IMR-90 (cell line): ENCODE measurements around the gene SSNA1. TPM values are rescaled to one million over a fixed set of nuclear protein-coding genes. Genes with fewer than 3 reads are reported as not detected.

Source experiments
- ATAC-seq: fragments of 200-7000 bp; cut with Tn5 transposase; 2 replicates; pipeline ENCODE4 v1.9.1; 2020; ENCODE audit warnings: low read depth, mild to moderate bottlenecking, moderate library complexity
- BruUV-seq: library from RNA; stranded (reverse); fragments of 400-500 nt; replicated peaks from 2 replicates; lab custom pipeline; 2021; lab: Mats Ljungman, UMichigan
- CTCF ChIA-PET: fragments of 300-600 bp; formaldehyde crosslinking; extraction: SDS; loops from one replicate; lab custom pipeline; 2021; ENCODE audit warnings: antibody characterized with exemption; lab: Yijun Ruan, JAX
- POLR2A ChIA-PET: fragments of 300-600 bp; sonication (Branson Sonifier 250); formaldehyde crosslinking; loops from one replicate; lab custom pipeline; 2022; ENCODE audit warnings: antibody characterized with exemption; ENCODE audit not compliant: unreplicated experiment; lab: Charles Lee
- DNase-seq: peaks from one replicate; pipeline ENCODE4 v3.0.0; 2013
- H2AFZ ChIP-seq: replicated peaks from 2 replicates; pipeline ENCODE3; 2013; ENCODE audit warnings: low read length, mild to moderate bottlenecking; ENCODE audit not compliant: poor library complexity
- H2AK5ac ChIP-seq: 2 replicates; pipeline ENCODE4 v1.6.1; 2013; ENCODE audit warnings: low read depth, low read length, inconsistent platforms
- H2AK9ac ChIP-seq: replicated peaks from 2 replicates; pipeline ENCODE3; 2013; ENCODE audit warnings: mild to moderate bottlenecking, low read depth, low read length, moderate library complexity; ENCODE audit not compliant: poor library complexity
- H2BK120ac ChIP-seq: 2 replicates; pipeline ENCODE4 v1.6.1; 2013; ENCODE audit warnings: low read depth, low read length, inconsistent platforms
- H2BK15ac ChIP-seq: 3 replicates; pipeline ENCODE4 v1.6.1; 2013; ENCODE audit warnings: low read depth, low read length, inconsistent platforms
- H2BK20ac ChIP-seq: 2 replicates; pipeline ENCODE4 v1.6.1; 2013; ENCODE audit warnings: low read depth, mild to moderate bottlenecking, inconsistent platforms, low read length, moderate library complexity
- H2BK5ac ChIP-seq: 2 replicates; pipeline ENCODE4 v1.6.1; 2013; ENCODE audit warnings: mild to moderate bottlenecking, low read depth, low read length, inconsistent platforms; ENCODE audit not compliant: poor library complexity, severe bottlenecking
- H3K14ac ChIP-seq: replicated peaks from 2 replicates; pipeline ENCODE4 v1.6.1; 2013; ENCODE audit warnings: low read depth, low read length, inconsistent platforms
- H3K18ac ChIP-seq: 2 replicates; pipeline ENCODE4 v1.6.1; 2013; ENCODE audit warnings: low read depth, low read length, control low read depth
- H3K23ac ChIP-seq: 2 replicates; pipeline ENCODE4 v1.6.1; 2013; ENCODE audit warnings: low read depth, low read length, inconsistent platforms
- H3K27ac ChIP-seq: 2 replicates; pipeline ENCODE4 v1.5.1; 2013; ENCODE audit warnings: mild to moderate bottlenecking, control low read depth, low read length; ENCODE audit not compliant: insufficient read depth
- H3K27me3 ChIP-seq: 2 replicates; pipeline ENCODE4 v1.6.1; 2013; ENCODE audit warnings: low read length; ENCODE audit not compliant: control insufficient read depth, insufficient read depth
- H3K36me3 ChIP-seq: 2 replicates; pipeline ENCODE4 v1.6.1; 2013; ENCODE audit warnings: low read length, mixed read lengths; ENCODE audit not compliant: control insufficient read depth, insufficient read depth
- H3K4ac ChIP-seq: 2 replicates; pipeline ENCODE4 v1.6.1; 2013; ENCODE audit warnings: low read depth, low read length, inconsistent platforms
- H3K4me1 ChIP-seq: 2 replicates; pipeline ENCODE4 v1.6.1; 2013; ENCODE audit warnings: low read length, mixed read lengths; ENCODE audit not compliant: control insufficient read depth, insufficient read depth
- H3K4me2 ChIP-seq: 2 replicates; pipeline ENCODE4 v1.6.1; 2013; ENCODE audit warnings: low read depth, mild to moderate bottlenecking, control low read depth, low read length, moderate library complexity
- H3K4me3 ChIP-seq: 2 replicates; pipeline ENCODE4 v1.5.1; 2013; ENCODE audit warnings: low read depth, mild to moderate bottlenecking, control low read depth, low read length, moderate library complexity; ENCODE audit not compliant: insufficient read depth
- H3K56ac ChIP-seq: 2 replicates; pipeline ENCODE4 v1.6.1; 2013; ENCODE audit warnings: low read length, inconsistent platforms; ENCODE audit not compliant: insufficient read depth; ENCODE audit errors: extremely low read depth
- H3K79me1 ChIP-seq, 2 experiments: 2 replicates each; pipeline ENCODE4 v1.6.1; 2013; ENCODE audit warnings: low read length in 2 of 2, inconsistent platforms in 1 of 2, low read depth in 1 of 2
- H3K9ac ChIP-seq: 2 replicates; pipeline ENCODE4 v1.6.1; 2013; ENCODE audit warnings: low read depth, low read length, control low read depth
- H3K9me1 ChIP-seq: 2 replicates; pipeline ENCODE4 v1.6.1; 2013; ENCODE audit warnings: low read length, inconsistent platforms; ENCODE audit not compliant: insufficient read depth
- H3K9me3 ChIP-seq: 2 replicates; pipeline ENCODE4 v1.6.1; 2013; ENCODE audit warnings: low read length; ENCODE audit not compliant: control insufficient read depth, insufficient read depth
- H4K20me1 ChIP-seq: 2 replicates; pipeline ENCODE4 v1.6.1; 2013; ENCODE audit warnings: low read length, inconsistent platforms; ENCODE audit not compliant: insufficient read depth
- H4K5ac ChIP-seq: 2 replicates; pipeline ENCODE4 v1.6.1; 2013; ENCODE audit warnings: mild to moderate bottlenecking, low read depth, low read length, control low read depth
- H4K8ac ChIP-seq, 2 experiments: 2 replicates each; pipeline ENCODE4 v1.6.1; 2013; ENCODE audit warnings: low read depth in 2 of 2, low read length in 2 of 2, control low read depth in 1 of 2, inconsistent platforms in 1 of 2
- H4K91ac ChIP-seq: 2 replicates; pipeline ENCODE4 v1.6.1; 2013; ENCODE audit warnings: low read depth, low read length, inconsistent platforms; ENCODE audit not compliant: insufficient read depth
- BHLHE40 ChIP-seq: fragments of 150-350 bp; IDR thresholded peaks from 2 replicates; pipeline ENCODE4 v1.6.1; 2016; ENCODE audit warnings: mild to moderate bottlenecking, low read depth, low read length
- CEBPB ChIP-seq: IDR thresholded peaks from 2 replicates; pipeline ENCODE4 v1.6.1; 2012; ENCODE audit warnings: low read depth, low read length, improper control_type of control experiment
- CHD1 ChIP-seq: IDR thresholded peaks from 2 replicates; pipeline ENCODE4 v1.6.1; 2012; ENCODE audit warnings: low read depth, low read length, improper control_type of control experiment
- CTCF ChIP-seq: conservative IDR thresholded peaks from 2 replicates; pipeline ENCODE4 v1.5.1; 2012; ENCODE audit warnings: mild to moderate bottlenecking, low read depth, low read length, improper control_type of control experiment
- FOS ChIP-seq: fragments of 150-350 bp; IDR thresholded peaks from 2 replicates; pipeline ENCODE4 v1.6.1; 2016; ENCODE audit warnings: low read depth, low read length
- MAFK ChIP-seq: IDR thresholded peaks from 2 replicates; pipeline ENCODE4 v1.6.1; 2012; ENCODE audit warnings: low read depth, low read length, improper control_type of control experiment
- MAZ ChIP-seq: IDR thresholded peaks from 2 replicates; pipeline ENCODE4 v1.6.1; 2012; ENCODE audit warnings: low read depth, mild to moderate bottlenecking, low read length, improper control_type of control experiment, moderate library complexity, borderline replicate concordance
- MXI1 ChIP-seq: IDR thresholded peaks from 2 replicates; pipeline ENCODE4 v1.6.1; 2012; ENCODE audit warnings: low read depth, mild to moderate bottlenecking, low read length, moderate library complexity, borderline replicate concordance
- NFE2L2 ChIP-seq: fragments of 150-350 bp; IDR thresholded peaks from 2 replicates; pipeline ENCODE4 v1.6.1; 2016; ENCODE audit warnings: low read depth, mild to moderate bottlenecking, low read length
- POLR2A ChIP-seq: IDR thresholded peaks from 2 replicates; pipeline ENCODE4 v1.6.1; 2012; ENCODE audit warnings: mild to moderate bottlenecking, low read depth, low read length
- RAD21 ChIP-seq: IDR thresholded peaks from 2 replicates; pipeline ENCODE4 v1.6.1; 2012; ENCODE audit warnings: low read length, improper control_type of control experiment
- RCOR1 ChIP-seq: IDR thresholded peaks from 2 replicates; pipeline ENCODE4 v1.6.1; 2012; ENCODE audit warnings: mild to moderate bottlenecking, low read length, improper control_type of control experiment; ENCODE audit not compliant: insufficient replicate concordance
- RFX5 ChIP-seq: IDR thresholded peaks from 2 replicates; pipeline ENCODE4 v1.8.0; 2012; ENCODE audit warnings: low read depth, mild to moderate bottlenecking, low read length, moderate library complexity
- SMC3 ChIP-seq: fragments of 150-350 bp; IDR thresholded peaks from 2 replicates; pipeline ENCODE4 v1.6.1; 2016; ENCODE audit warnings: low read depth, mild to moderate bottlenecking, antibody characterized with exemption, low read length, moderate library complexity
- WGBS, 2 experiments: methylation state at CpG; one replicate each; pipeline versions ENCODE4 v1.1.5 to v1.1.7; 2013; ENCODE audit warnings: missing lambda C conversion rate in 2 of 2; ENCODE audit not compliant: insufficient read length in 1 of 2; ENCODE audit errors: extremely low coverage in 2 of 2; 5-methylcytosine and 5-hydroxymethylcytosine counted together
- dilution Hi-C: fragments of 300-500 bp; cut with HindIII; formaldehyde crosslinking; loops from one replicate; pipeline ENCODE4 v1.14.3; 2018; ENCODE audit warnings: low sequenced_read_pairs; ENCODE audit not compliant: unreplicated experiment
- in situ Hi-C: fragments of 300-500 bp; cut with MboI; formaldehyde crosslinking; loops from 3 replicates; pipeline ENCODE4 v1.14.3; 2019; ENCODE audit warnings: low sequenced_read_pairs, inconsistent platforms, mixed read lengths
- intact Hi-C: fragments of 100-400 bp; cut with micrococcal nuclease; formaldehyde crosslinking; loops from 2 replicates; pipeline ENCODE4 v1.10.0; 2022
- polyA plus RNA-seq, 3 experiments: library from polyadenylated mRNA; depleted of rRNA; stranded (reverse); fragments of >200 nt; gene quantifications; 2 replicates each; pipeline ENCODE4 v1.2.3, GENCODE V29; 2012; ENCODE audit warnings: low replicate concordance in 1 of 3
- total RNA-seq: library from RNA; depleted of rRNA; stranded (reverse); fragments of >200 nt; gene quantifications from 2 replicates; pipeline ENCODE4 v1.2.3, GENCODE V29; 2012
- TF ChIP-seq, protein P1 (sequence below): fragments of 150-350 bp; IDR thresholded peaks from 2 replicates; pipeline ENCODE4 v1.6.1; 2017; ENCODE audit warnings: mild to moderate bottlenecking, antibody characterized with exemption, low read length, low read depth
- TF ChIP-seq, protein P2 (sequence below): fragments of 150-350 bp; IDR thresholded peaks from 2 replicates; pipeline ENCODE4 v1.6.1; 2016; ENCODE audit warnings: low read depth, mild to moderate bottlenecking, low read length, moderate library complexity, borderline replicate concordance

SSNA1 gene
- total and polyA plus RNA-seq, 2 of the 4 experiments (the other 2 are of a cell fraction) = 55.7 to 86.7 TPM

DNA sequence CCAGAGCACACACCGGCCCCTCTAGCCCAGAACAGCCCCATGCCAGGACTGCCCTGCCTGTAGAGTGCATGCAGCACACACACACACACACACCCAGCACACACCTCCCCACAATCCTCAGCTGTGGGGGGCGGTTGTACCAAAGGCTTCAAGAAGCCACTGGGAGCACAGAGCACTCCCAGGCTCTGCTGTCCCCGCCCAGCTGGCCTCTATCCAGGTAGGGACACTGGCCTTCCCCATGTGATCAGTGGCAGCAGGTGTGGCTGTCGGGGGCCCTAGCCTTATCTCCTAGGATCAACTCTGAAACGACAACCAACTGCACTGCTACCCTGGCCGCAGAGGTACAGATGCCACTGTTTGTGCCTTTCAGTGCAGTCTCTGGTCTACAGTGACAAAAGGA is 2.1 kb upstream of the SSNA1 start:
- Histone ChIP-seq H2AFZ (no peak overlapping the region), H3K27ac (no peak overlapping the region), H3K27me3 (no peaks in the 10 kb centered on the region), H2BK120ac (no peak overlapping the region), H3K9me3 (no peaks in the 10 kb centered on the region), H3K9me1 (no peaks in the 10 kb centered on the region), H2BK5ac (no peak overlapping the region), H3K14ac (no peak overlapping the region), H2AK5ac (no peak overlapping the region), H2BK15ac (no peak overlapping the region), H3K4me2 (no peak overlapping the region), H3K4me3 (no peak overlapping the region), H4K91ac (no peak overlapping the region), H3K18ac (no peak overlapping the region), H2AK9ac (no peak overlapping the region), H3K4me1 (peaks cover 16% of the 10 kb centered on the region), H3K23ac (no peak overlapping the region), H3K36me3 (peaks cover 59% of the 10 kb centered on the region), H4K5ac (no peak overlapping the region), H3K9ac (no peak overlapping the region), H2BK20ac (no peak overlapping the region), H3K4ac (no peak overlapping the region), H4K8ac (no peak overlapping the region), H3K79me1 (peaks cover 5 to 52% of the 10 kb centered on the region in 2 experiments), H4K20me1 (peaks cover 20% of the 10 kb centered on the region; the same call in 1 of the 2 replicates), H3K56ac (no peak overlapping the region)
- TF ChIP-seq FOS = no peak
- TF ChIP-seq CHD1 = no peak
- TF ChIP-seq CTCF = no peak
- no peak for TF ChIP-seq POLR2A
- no peak for TF ChIP-seq MAZ
- TF ChIP-seq, protein P1, sequence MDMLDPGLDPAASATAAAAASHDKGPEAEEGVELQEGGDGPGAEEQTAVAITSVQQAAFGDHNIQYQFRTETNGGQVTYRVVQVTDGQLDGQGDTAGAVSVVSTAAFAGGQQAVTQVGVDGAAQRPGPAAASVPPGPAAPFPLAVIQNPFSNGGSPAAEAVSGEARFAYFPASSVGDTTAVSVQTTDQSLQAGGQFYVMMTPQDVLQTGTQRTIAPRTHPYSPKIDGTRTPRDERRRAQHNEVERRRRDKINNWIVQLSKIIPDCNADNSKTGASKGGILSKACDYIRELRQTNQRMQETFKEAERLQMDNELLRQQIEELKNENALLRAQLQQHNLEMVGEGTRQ = no peak
- TF ChIP-seq, protein P2, sequence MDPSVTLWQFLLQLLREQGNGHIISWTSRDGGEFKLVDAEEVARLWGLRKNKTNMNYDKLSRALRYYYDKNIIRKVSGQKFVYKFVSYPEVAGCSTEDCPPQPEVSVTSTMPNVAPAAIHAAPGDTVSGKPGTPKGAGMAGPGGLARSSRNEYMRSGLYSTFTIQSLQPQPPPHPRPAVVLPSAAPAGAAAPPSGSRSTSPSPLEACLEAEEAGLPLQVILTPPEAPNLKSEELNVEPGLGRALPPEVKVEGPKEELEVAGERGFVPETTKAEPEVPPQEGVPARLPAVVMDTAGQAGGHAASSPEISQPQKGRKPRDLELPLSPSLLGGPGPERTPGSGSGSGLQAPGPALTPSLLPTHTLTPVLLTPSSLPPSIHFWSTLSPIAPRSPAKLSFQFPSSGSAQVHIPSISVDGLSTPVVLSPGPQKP = no peak
- no peak for TF ChIP-seq MAFK
- TF ChIP-seq SMC3 = no peak
- no peak for TF ChIP-seq BHLHE40
- TF ChIP-seq RCOR1 = no peak
- TF ChIP-seq RFX5 = no peak
- TF ChIP-seq MXI1 = no peak
- no peak for TF ChIP-seq CEBPB
- no peak for TF ChIP-seq NFE2L2
- no peak for TF ChIP-seq RAD21
- dilution Hi-C loops = no loop called here
- in situ Hi-C loops = no loop called here
- CTCF ChIA-PET = no interaction called here
- DNase-seq (no peak), ATAC-seq (no peak)
- WGBS, 2 experiments = 100% methylated on average over 1 of the region's 6 CpGs; no CpG with 5 or more reads in 1 of the 2 experiments
- POLR2A ChIA-PET = no interaction called here
- no TSS peak for BruUV-seq
- intact Hi-C loops = no loop called here
